Testis (tissue), 3 donors: ENCODE results near the gene RFX2. TPM values are rescaled to one million over a fixed set of nuclear protein-coding genes. Genes with fewer than 3 reads are reported as not detected.
A peak's percentile ranks its signal among the peaks of the same experiment; 100 is the strongest.

Source experiments
- DNase-seq: peaks from one replicate; pipeline ENCODE4 v3.0.0-alpha.2; 2019
- H3K27ac ChIP-seq, 2 donors: fragments of 200-600 bp; sonication (generic); one replicate each; pipeline ENCODE4 v1.5.1; 2019
- H3K27me3 ChIP-seq: fragments of 200-600 bp; sonication (generic); one replicate; pipeline ENCODE4 v1.5.1; 2019
- H3K36me3 ChIP-seq: fragments of 200-600 bp; sonication (generic); one replicate; pipeline ENCODE4 v1.5.1; 2017; ENCODE audit warnings: low read depth; ENCODE audit errors: missing control alignments
- H3K4me1 ChIP-seq: fragments of 200-600 bp; sonication (generic); one replicate; pipeline ENCODE4 v1.5.1; 2019
- H3K4me3 ChIP-seq, 2 donors: fragments of 200-600 bp; sonication (generic); one replicate each; pipeline ENCODE4 v1.5.1; 2017 to 2019
- H3K9me3 ChIP-seq: fragments of 200-600 bp; sonication (generic); one replicate; pipeline ENCODE4 v1.5.1; 2017
- POLR2A ChIP-seq: fragments of 450-650 bp; IDR thresholded peaks from one replicate; pipeline ENCODE4 v1.6.1; 2017; ENCODE audit warnings: antibody characterized with exemption, mild to moderate bottlenecking, moderate library complexity
- WGBS, 2 donors: methylation state at CpG; one replicate each; pipeline ENCODE4 v1.1.5; 2018; 5-methylcytosine and 5-hydroxymethylcytosine counted together
- intact Hi-C: fragments of 100-400 bp; cut with DNase I; formaldehyde crosslinking; loops from one replicate; pipeline ENCODE4 v1.15.1; 2023; ENCODE audit warnings: low total_unique reads
- polyA plus RNA-seq: library from polyadenylated mRNA; stranded (reverse); fragments of 350-450 nt; fragmentation: Illumina TruSeq; extraction: RNeasy Lipid Tissue Mini Kit (QIAGEN cat#74804); gene quantifications from one replicate; pipeline ENCODE4 v1.2.3, GENCODE V29; 2014; ENCODE audit warnings: low read depth, low replicate concordance; ENCODE audit not compliant: insufficient read depth
- total RNA-seq, 2 donors: library from RNA; depleted of rRNA; stranded (reverse); fragments of >200 nt; gene quantifications; one replicate each; pipeline ENCODE4 v1.2.3, GENCODE V29; 2016
- TF ChIP-seq, protein P1 (sequence below), 3 experiments: fragments of 450-650 bp in 2 of 3; fragments of 200-600 bp in 1 of 3; sonication (generic) in 1 of 3; IDR thresholded peaks; one replicate each; pipeline ENCODE4 v1.5.1; 2016 to 2019; ENCODE audit warnings: antibody characterized with exemption in 3 of 3, mild to moderate bottlenecking in 2 of 3, moderate library complexity in 1 of 3

Gene RFX2
- total and polyA plus RNA-seq, 3 donors from 2014 or later: 92.9 to 197 (median 127) TPM

DNA sequence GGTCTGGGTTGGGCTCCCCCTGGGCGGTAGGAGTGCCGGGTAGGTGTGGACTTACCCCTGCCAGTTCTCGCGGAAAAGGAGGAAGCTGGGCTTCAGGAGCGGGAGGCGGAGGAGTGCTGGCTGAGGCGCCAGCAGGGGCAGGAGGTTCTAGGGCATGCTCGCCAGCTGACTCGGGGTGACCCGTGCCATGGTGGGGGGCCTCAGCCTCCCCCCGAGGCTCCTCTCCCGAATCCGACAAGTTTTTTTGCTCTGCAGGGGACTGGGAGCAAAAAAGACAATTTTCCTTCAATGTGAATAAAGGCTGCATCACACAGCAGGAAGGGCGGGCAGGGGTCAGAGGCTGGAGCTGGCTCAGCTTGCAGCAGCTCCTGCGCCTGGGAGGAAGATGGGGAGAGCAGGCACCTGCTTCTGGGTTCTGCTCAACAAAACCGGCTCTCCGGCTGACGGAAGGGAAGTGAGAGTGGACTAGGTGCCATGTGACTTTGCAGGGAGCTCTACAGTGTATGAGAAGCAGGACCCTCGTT is 158.9 kb downstream of the RFX2 start:
- H3K36me3 ChIP-seq: no peaks in the 10 kb centered on the region
- no peaks in the 10 kb centered on the region for H3K27me3 ChIP-seq
- peak; percentile 23 for DNase-seq
- H3K9me3 ChIP-seq: no peaks in the 10 kb centered on the region
- no peak overlapping the region for H3K27ac ChIP-seq
- peaks cover 56% of the 10 kb centered on the region for H3K4me1 ChIP-seq
- intact Hi-C loops: no loop called here
- H3K4me3 ChIP-seq: no peak overlapping the region
- TF ChIP-seq POLR2A: no peak
- TF ChIP-seq, protein P1, sequence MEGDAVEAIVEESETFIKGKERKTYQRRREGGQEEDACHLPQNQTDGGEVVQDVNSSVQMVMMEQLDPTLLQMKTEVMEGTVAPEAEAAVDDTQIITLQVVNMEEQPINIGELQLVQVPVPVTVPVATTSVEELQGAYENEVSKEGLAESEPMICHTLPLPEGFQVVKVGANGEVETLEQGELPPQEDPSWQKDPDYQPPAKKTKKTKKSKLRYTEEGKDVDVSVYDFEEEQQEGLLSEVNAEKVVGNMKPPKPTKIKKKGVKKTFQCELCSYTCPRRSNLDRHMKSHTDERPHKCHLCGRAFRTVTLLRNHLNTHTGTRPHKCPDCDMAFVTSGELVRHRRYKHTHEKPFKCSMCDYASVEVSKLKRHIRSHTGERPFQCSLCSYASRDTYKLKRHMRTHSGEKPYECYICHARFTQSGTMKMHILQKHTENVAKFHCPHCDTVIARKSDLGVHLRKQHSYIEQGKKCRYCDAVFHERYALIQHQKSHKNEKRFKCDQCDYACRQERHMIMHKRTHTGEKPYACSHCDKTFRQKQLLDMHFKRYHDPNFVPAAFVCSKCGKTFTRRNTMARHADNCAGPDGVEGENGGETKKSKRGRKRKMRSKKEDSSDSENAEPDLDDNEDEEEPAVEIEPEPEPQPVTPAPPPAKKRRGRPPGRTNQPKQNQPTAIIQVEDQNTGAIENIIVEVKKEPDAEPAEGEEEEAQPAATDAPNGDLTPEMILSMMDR (IDR thresholded peaks at IDR 0.05): no peak
- WGBS, 2 donors: 61 to 74% methylated on average over 19 of the region's 19 CpGs

DNA sequence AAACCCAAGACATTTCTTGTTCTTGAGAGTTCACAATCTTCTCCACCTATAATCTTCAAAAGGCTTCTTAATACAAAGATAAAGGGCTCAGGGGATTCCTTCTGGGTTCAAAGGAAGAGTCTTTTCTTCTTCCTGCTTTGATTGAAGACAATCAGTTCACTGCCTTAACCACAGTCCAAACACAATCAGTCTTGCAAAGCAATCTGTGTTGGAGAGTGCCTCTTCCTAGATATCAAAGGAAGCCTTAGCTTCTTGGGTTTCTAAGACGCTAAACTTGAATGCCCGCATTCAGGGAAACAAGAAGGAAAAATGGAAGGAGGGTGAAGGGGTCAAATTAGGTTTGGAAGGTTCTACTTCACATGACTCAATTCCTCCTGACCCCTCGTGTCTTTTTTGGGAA is 159.6 kb downstream of the RFX2 start:
- intact Hi-C loops: no loop called here
- peaks cover 58% of the 10 kb centered on the region for H3K4me1 ChIP-seq
- TF ChIP-seq, protein P1 (IDR thresholded peaks at IDR 0.05): no peak
- TF ChIP-seq POLR2A: no peak
- H3K4me3 ChIP-seq: no peak overlapping the region
- 67 to 85% methylated on average over 3 of the region's 3 CpGs for WGBS, 2 donors
- no peaks in the 10 kb centered on the region for H3K36me3 ChIP-seq
- DNase-seq: no peak
- no peaks in the 10 kb centered on the region for H3K27me3 ChIP-seq
- H3K27ac ChIP-seq: no peak overlapping the region
- no peaks in the 10 kb centered on the region for H3K9me3 ChIP-seq

DNA sequence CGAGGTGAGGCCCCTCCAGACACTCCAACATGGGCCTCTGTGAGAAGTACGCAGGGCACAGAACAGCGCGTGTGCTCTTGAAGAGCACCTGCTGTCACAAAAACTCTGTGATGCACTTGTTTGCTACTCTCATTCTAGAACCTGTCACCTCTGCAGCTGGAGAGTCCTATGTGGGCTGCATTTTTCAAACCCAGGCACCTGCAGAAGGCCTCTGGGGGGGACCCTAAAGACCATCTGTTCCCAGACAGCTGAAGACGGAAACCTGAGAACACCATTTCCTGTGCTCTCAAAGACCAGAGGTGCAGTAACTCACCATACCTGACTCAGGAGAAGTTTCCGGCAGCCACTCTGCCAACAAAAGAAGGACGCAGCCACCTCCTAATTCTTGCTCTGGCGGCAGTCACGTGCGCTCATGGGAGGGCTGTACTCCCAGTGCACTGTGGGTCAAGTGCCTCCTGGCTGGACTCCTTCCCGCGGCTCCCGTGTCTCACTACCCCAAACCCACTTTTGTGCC is 160.5 kb downstream of the RFX2 start:
- TF ChIP-seq, protein P1 (IDR thresholded peaks at IDR 0.05): no peak
- TF ChIP-seq POLR2A: no peak
- intact Hi-C loops: no loop called here
- WGBS, 2 donors: 88 to 91% methylated on average over 13 of the region's 13 CpGs
- peaks cover 52% of the 10 kb centered on the region for H3K4me1 ChIP-seq
- H3K27ac ChIP-seq: no peak overlapping the region
- no peaks in the 10 kb centered on the region for H3K36me3 ChIP-seq
- no peak overlapping the region for H3K4me3 ChIP-seq
- no peaks in the 10 kb centered on the region for H3K9me3 ChIP-seq
- DNase-seq: no peak
- H3K27me3 ChIP-seq: no peaks in the 10 kb centered on the region

DNA sequence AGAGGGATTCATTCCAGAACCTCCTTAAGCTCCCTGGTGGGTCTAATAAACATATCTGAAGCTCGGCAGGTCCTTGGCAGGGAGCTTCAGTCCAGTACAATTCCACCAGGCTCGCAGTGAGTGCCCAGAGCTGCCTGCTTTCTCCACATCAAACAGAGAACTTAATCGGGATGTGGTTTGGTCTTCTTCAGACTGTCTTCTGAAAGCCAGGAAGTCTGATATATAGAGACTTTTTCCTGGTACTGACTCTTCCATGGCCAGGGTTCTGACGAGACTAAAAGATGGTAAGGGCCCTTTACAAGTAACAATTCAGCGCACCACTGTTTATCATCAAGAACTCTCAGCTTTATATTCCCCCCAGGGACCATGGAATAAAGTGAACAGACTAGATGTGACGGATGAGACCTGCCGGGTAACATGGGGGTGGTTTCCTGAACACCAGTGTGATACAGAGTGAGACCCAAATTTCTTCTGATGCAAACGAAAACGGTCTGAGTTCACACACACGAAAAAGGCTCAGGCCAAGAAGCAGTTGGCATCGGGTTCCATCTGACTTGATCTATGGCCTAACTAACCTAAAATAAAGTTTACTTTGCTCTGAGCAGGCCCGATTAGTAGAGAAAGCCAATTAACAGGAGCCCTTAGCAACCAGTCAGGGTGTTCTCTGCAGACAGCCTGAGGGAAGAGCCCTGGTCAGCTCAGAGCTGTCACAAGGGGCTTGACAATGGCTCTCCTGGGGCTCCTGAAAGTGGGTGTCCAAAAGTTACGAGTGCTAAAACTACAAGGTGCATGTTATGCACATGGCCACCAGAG is 161.3 kb downstream of the RFX2 start:
- Histone ChIP-seq H3K9me3 (no peaks in the 10 kb centered on the region), H3K36me3 (no peaks in the 10 kb centered on the region), H3K27me3 (no peaks in the 10 kb centered on the region), H3K4me3 (no peak overlapping the region), H3K27ac (no peak overlapping the region), H3K4me1 (peaks cover 48% of the 10 kb centered on the region)
- WGBS, 2 donors: 69 to 70% methylated on average over 13 of the region's 13 CpGs
- intact Hi-C loops: no loop called here
- TF ChIP-seq POLR2A: no peak
- TF ChIP-seq, protein P1 (IDR thresholded peaks at IDR 0.05): no peak
- no peak for DNase-seq
